Measurements from ENCODE around the gene RHBG.

The RHBG gene

GRCh38 chr1:156410238-156410637 is 41.2 kb downstream of the RHBG start:
- in situ Hi-C loops (cut with MboI; ENCODE audit: low sequenced_read_pairs, unreplicated experiment) = no loop called here
- TF ChIP-seq, protein P1, sequence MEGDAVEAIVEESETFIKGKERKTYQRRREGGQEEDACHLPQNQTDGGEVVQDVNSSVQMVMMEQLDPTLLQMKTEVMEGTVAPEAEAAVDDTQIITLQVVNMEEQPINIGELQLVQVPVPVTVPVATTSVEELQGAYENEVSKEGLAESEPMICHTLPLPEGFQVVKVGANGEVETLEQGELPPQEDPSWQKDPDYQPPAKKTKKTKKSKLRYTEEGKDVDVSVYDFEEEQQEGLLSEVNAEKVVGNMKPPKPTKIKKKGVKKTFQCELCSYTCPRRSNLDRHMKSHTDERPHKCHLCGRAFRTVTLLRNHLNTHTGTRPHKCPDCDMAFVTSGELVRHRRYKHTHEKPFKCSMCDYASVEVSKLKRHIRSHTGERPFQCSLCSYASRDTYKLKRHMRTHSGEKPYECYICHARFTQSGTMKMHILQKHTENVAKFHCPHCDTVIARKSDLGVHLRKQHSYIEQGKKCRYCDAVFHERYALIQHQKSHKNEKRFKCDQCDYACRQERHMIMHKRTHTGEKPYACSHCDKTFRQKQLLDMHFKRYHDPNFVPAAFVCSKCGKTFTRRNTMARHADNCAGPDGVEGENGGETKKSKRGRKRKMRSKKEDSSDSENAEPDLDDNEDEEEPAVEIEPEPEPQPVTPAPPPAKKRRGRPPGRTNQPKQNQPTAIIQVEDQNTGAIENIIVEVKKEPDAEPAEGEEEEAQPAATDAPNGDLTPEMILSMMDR (IDR thresholded peaks at IDR 0.05; ENCODE audit: borderline replicate concordance, control extremely low read depth, extremely low read depth, insufficient read depth, missing control alignments) = no peak
- DNase-seq (ENCODE audit: low spot score) = no peak

DNA sequence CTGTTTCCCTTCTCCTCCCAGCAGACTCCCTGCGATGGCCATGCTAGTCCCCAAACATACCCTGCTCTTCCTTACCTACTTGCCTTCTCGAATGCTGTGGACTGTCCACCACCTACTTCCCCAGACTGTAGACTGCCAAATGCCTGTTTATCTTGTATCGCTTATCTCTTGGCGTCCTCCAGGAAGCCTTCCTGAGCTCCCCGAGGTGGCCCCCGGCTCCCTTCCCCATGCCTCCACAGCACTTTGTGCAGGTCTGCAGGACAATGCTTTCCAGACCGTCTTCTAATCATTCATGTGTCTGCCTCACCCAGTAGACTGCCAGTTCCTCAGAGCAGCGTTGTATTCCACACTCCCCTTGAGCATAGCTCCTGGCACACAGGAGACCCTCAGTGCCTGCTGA is 41.7 kb downstream of the RHBG start:
- DNase-seq (ENCODE audit: low spot score) = no peak
- in situ Hi-C loops (cut with MboI; ENCODE audit: low sequenced_read_pairs, unreplicated experiment) = no loop called here
- TF ChIP-seq, protein P1 (IDR thresholded peaks at IDR 0.05; ENCODE audit: borderline replicate concordance, control extremely low read depth, extremely low read depth, insufficient read depth, missing control alignments) = no peak

GRCh38 chr1:156412653-156413321 is 43.8 kb downstream of the RHBG start:
- TF ChIP-seq, protein P1 (IDR thresholded peaks at IDR 0.05; ENCODE audit: borderline replicate concordance, control extremely low read depth, extremely low read depth, insufficient read depth, missing control alignments) = no peak
- DNase-seq (ENCODE audit: low spot score) = no peak
- in situ Hi-C loops (cut with MboI; ENCODE audit: low sequenced_read_pairs, unreplicated experiment) = no loop called here

DNA sequence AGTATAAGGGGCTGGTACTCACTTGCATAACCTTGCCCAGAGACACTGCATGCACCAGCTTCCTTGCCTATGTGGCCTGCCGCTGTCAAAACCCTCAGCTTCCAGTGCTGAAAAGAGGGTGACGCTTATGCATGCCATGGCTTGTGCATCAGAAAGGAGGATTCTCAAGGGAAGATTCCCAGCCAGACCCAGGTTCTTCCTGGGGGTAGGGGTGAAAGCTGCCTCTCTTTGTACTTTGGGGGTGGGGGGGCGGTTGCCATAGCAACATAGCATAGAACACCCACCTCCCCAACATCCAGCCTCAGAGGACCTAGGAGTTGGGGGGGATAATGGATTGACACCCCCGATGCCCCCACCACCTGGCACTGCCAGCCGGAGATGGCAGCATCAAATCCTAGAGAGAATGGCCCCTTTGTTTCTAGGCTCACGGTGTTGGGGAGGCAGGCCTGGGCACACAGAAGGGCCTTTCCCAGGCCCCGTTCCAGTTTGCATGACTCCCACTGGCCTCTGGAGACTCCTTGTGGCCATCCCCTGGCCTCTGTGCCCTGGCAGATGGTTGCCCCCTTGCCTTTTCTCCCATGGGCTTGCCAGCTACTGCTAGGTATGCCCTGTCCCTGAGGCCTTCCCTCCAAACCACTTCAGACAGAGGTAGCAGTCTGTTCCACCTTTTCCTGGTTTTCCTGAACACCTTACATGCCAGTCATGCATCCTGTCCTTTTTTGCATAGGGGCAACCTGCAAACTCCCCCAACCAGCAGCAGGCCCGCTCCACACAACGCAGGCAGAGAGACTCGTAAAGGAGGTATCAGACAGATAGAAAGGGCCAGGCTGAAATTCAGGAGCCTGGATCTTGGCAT is 44.6 kb downstream of the RHBG start:
- no peak for DNase-seq (ENCODE audit: low spot score)
- TF ChIP-seq, protein P1 (IDR thresholded peaks at IDR 0.05; ENCODE audit: borderline replicate concordance, control extremely low read depth, extremely low read depth, insufficient read depth, missing control alignments) = no peak
- in situ Hi-C loops (cut with MboI; ENCODE audit: low sequenced_read_pairs, unreplicated experiment) = no loop called here

DNA sequence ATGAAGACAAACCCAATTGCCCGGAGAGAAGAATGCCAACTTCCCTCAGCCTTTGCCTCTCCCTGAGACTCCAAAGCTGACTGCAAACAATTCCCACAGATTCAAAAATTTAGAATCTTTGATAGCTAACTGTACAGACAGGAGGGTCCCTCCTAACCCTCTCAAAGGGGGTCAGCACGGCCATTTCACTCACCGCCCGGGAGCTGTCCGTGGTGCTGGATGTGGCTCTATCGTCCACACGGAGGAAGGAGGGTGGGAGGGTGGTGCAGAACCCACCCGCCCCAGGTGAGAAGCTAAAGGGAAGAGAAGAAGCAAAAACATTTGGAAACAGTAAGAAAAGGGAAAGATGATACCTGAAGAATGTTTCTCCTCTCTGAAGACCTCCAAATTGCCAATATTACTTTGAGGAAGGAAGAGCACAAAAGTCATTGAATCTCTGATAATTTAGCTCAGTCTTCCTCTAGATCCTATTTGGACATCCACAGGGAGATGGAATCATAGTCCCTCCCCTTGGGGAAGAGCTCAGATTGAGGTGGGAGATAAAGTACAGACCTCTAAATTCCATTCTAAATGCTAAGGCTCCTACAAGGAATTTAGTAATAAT is 45.6 kb downstream of the RHBG start:
- TF ChIP-seq, protein P1 (IDR thresholded peaks at IDR 0.05; ENCODE audit: borderline replicate concordance, control extremely low read depth, extremely low read depth, insufficient read depth, missing control alignments) = no peak
- in situ Hi-C loops (cut with MboI; ENCODE audit: low sequenced_read_pairs, unreplicated experiment) = no loop called here
- DNase-seq (ENCODE audit: low spot score) = no peak

- in situ Hi-C loops (cut with MboI; ENCODE audit: low sequenced_read_pairs, unreplicated experiment) = no loop called here
- TF ChIP-seq, protein P1 (IDR thresholded peaks at IDR 0.05; ENCODE audit: borderline replicate concordance, control extremely low read depth, extremely low read depth, insufficient read depth, missing control alignments) = no peak
- DNase-seq (ENCODE audit: low spot score) = no peak
Measured at GRCh38 chr1:156416993-156417392, 48.0 kb downstream of the RHBG start.

Data from GM13976 (cell line).